HepG2 (cell line): ENCODE results near the gene ZBTB47. TPM values are rescaled to one million over a fixed set of nuclear protein-coding genes. Genes with fewer than 3 reads are reported as not detected.

Source experiments
- ATAC-seq: fragments of 200-7000 bp; cut with Tn5 transposase; 3 replicates; pipeline ENCODE4 v1.9.1; 2020; ENCODE audit warnings: mild to moderate bottlenecking, moderate library complexity
- BruUV-seq: library from RNA; stranded (reverse); fragments of 400-500 nt; replicated peaks from 2 replicates; lab custom pipeline; 2021; lab: Mats Ljungman, UMichigan
- CTCF ChIA-PET: fragments of 300-600 bp; formaldehyde crosslinking; extraction: SDS; loops from one replicate; lab custom pipeline; 2021; ENCODE audit warnings: low total read pairs, inconsistent platforms, low intra/inter-chr PET ratio; lab: Yijun Ruan, JAX
- POLR2A ChIA-PET: fragments of 350-600 bp; sonication (Branson Sonifier 250); formaldehyde crosslinking; loops from one replicate; lab custom pipeline; 2020; ENCODE audit warnings: antibody characterized with exemption, inconsistent platforms; lab: Yijun Ruan, JAX
- DNase-seq: peaks from one replicate; pipeline ENCODE4 v3.0.0-alpha.2; 2015; ENCODE audit warnings: low spot score
- FAIRE-seq: peaks from 3 replicates; lab custom pipeline; 2011; peaks lifted over from hg19 to GRCh38; lab: Jason Lieb, UNC
- H2AFZ ChIP-seq: one replicate; pipeline ENCODE4 v1.6.1; 2011; ENCODE audit warnings: low read length, inconsistent platforms
- H3K27ac ChIP-seq: fragments of 300-600 bp; 3 replicates; pipeline ENCODE4 v1.8.0; 2011; ENCODE audit warnings: mixed run types, mild to moderate bottlenecking, mixed read lengths, low read length, inconsistent platforms; ENCODE audit not compliant: insufficient read depth; ENCODE audit errors: extremely low read length
- H3K27me3 ChIP-seq, 2 experiments: fragments of 200-600 bp in 1 of 2; 2 replicates in 1 of 2; 3 replicates in 1 of 2; pipeline versions ENCODE4 v1.6.0 to v1.8.0; 2011; ENCODE audit warnings: low read length in 2 of 2, mild to moderate bottlenecking in 2 of 2, moderate library complexity in 2 of 2, inconsistent platforms in 1 of 2; ENCODE audit not compliant: insufficient read depth in 2 of 2, control insufficient read depth in 1 of 2
- H3K36me3 ChIP-seq, 2 experiments: fragments of 200-600 bp in 1 of 2; replicated peaks in 1 of 2; 2 replicates in 1 of 2; 3 replicates in 1 of 2; pipeline versions ENCODE4 v1.5.1 to v1.8.0; 2011; ENCODE audit warnings: low read length in 2 of 2, inconsistent platforms in 1 of 2; ENCODE audit not compliant: insufficient read depth in 2 of 2, control insufficient read depth in 1 of 2
- H3K4me1 ChIP-seq: 2 replicates; pipeline ENCODE4 v1.5.1; 2012; ENCODE audit warnings: low read length, inconsistent platforms; ENCODE audit not compliant: insufficient read depth
- H3K4me2 ChIP-seq: 2 replicates; pipeline ENCODE4 v1.6.0; 2011; ENCODE audit warnings: low read depth, low read length, inconsistent platforms
- H3K4me3 ChIP-seq, 3 experiments: fragments of 200-600 bp in 1 of 3; sonication (generic), shearing (Covaris generic) in 1 of 3; replicated peaks in 1 of 3; 2 replicates each; pipeline ENCODE4 v1.5.1; 2011 to 2016; ENCODE audit warnings: low read length in 3 of 3, inconsistent platforms in 2 of 3, low read depth in 2 of 3, mild to moderate bottlenecking in 2 of 3, control low read depth in 1 of 3, mixed read lengths in 1 of 3; ENCODE audit not compliant: insufficient read depth in 1 of 3
- H3K79me2 ChIP-seq: one replicate; pipeline ENCODE4 v1.6.1; 2011; ENCODE audit warnings: low read length, inconsistent platforms; ENCODE audit not compliant: insufficient read depth
- H3K9ac ChIP-seq: 2 replicates; pipeline ENCODE4 v1.6.0; 2011; ENCODE audit warnings: mild to moderate bottlenecking, low read depth, low read length, inconsistent platforms; ENCODE audit not compliant: insufficient read depth
- H3K9me3 ChIP-seq: 2 replicates; pipeline ENCODE4 v1.5.1; 2012; ENCODE audit warnings: mild to moderate bottlenecking, low read length
- H4K20me1 ChIP-seq: 2 replicates; pipeline ENCODE4 v1.6.0; 2011; ENCODE audit warnings: inconsistent platforms, mild to moderate bottlenecking, low read length, moderate library complexity; ENCODE audit not compliant: insufficient read depth
- FOSL2 ChIP-seq: sonication (generic); formaldehyde crosslinking; IDR thresholded peaks from 2 replicates; pipeline ENCODE4 v1.4.0; 2020; ENCODE audit warnings: missing genetic modification reagents
- KLF9 ChIP-seq: IDR thresholded peaks from 2 replicates; pipeline ENCODE4 v1.6.1; 2016; ENCODE audit warnings: low read depth
- RORA ChIP-seq: sonication (generic); formaldehyde crosslinking; IDR thresholded peaks from 2 replicates; pipeline ENCODE4 v1.5.0; 2020; ENCODE audit warnings: mild to moderate bottlenecking, missing genetic modification reagents, moderate library complexity
- SAP130 ChIP-seq: IDR thresholded peaks from 2 replicates; pipeline ENCODE4 v1.6.1; 2016; ENCODE audit warnings: low read depth
- WGBS: methylation state at CpG from one replicate; pipeline ENCODE4 v1.1.6; 2017; ENCODE audit warnings: low lambda C conversion rate; 5-methylcytosine and 5-hydroxymethylcytosine counted together
- in situ Hi-C: cut with HindIII; loops from 2 replicates; pipeline ENCODE4 v1.10.0; 2017; ENCODE audit warnings: low pct_unique_long_range_greater_than_20kb; ENCODE audit not compliant: extremely low pct_ligation_motif_present
- intact Hi-C: fragments of 100-400 bp; cut with micrococcal nuclease; formaldehyde crosslinking; loops from one replicate; pipeline ENCODE4 v1.10.0; 2022; ENCODE audit not compliant: unreplicated experiment
- polyA plus RNA-seq, 8 experiments: library from polyadenylated mRNA; depleted of rRNA in 3 of 8; stranded (reverse) in 7 of 8; unstranded in 1 of 8; fragments of >200 nt; fragmentation: Illumina TruSeq in 4 of 8; extraction: Trizol in 4 of 8; gene quantifications; 2 replicates each; pipeline versions ENCODE4 v1.2.1 to v1.2.3, GENCODE V29; 2011 to 2016; ENCODE audit warnings: low read depth in 4 of 8, missing spikeins in 1 of 8, mixed read lengths in 1 of 8; ENCODE audit not compliant: insufficient read depth in 1 of 8
- total RNA-seq, 5 experiments: library from RNA; depleted of rRNA; stranded (reverse); fragments of >200 nt; fragmentation: Illumina TruSeq; extraction: Trizol; gene quantifications; 2 replicates each; pipeline ENCODE4 v1.2.3, GENCODE V29; 2016; ENCODE audit warnings: low read depth in 1 of 5
- TF ChIP-seq, protein P1 (sequence below): IDR thresholded peaks from 2 replicates; pipeline ENCODE4 v1.4.0; 2020; ENCODE audit warnings: mild to moderate bottlenecking, missing genetic modification reagents

The ZBTB47 gene
- total and polyA plus RNA-seq, 2 of the 13 experiments (the other 11 are each of a cell fraction or from before 2014, with no cell fraction given), result 1.5 to 3.1 TPM

DNA sequence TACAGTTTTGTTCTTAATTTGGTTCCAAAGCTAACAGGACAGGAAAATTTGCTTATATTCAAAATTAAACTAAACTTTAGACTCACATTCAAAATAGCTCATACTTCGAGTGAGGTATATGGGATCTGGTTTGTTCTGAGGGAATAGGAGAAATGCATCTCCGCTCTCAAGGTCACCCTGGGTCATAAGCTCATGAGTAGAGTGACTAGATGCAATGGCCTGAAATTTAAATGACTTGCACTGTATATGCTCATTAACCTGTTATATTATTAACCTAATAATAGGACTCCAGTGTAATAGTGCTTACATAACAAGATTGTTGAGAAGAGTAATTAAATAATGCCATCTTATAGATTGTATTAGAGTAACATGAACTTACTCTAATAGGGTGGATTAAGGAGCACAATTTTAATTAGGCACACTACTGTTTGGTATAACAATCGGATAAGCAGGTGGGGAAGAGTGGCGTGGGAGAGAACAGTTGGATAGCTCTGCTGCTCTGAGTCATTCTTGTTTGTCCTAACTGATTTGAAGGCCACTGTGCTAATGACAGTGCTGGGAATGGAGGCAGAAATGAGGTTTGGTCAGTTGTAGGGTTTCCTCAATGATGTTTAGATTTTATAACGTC lies 47.8 kb upstream of the ZBTB47 start:
- POLR2A ChIA-PET, result interaction anchor here (0.9 to 1.0 kb wide), 2 partner anchors 15 to 25 kb away, joined by 3 to 6 read pairs; partner anchors contain the start of gene SS18L2
- CTCF ChIA-PET, result no interaction called here
- H3K27ac ChIP-seq, result no peak overlapping the region
- WGBS, result 65% methylated on average over 5 of the region's 5 CpGs
- H2AFZ ChIP-seq, result no peak overlapping the region
- H3K4me3 ChIP-seq, result no peak overlapping the region
- peaks cover 95% of the 10 kb centered on the region for H3K79me2 ChIP-seq
- peak; percentile 42 for TF ChIP-seq SAP130
- no peak for TF ChIP-seq KLF9 (CRISPR knock-in tag)
- peak; percentile 88 for TF ChIP-seq FOSL2 (CRISPR knock-in tag)
- TF ChIP-seq RORA (CRISPR knock-in tag), result no peak
- TF ChIP-seq, protein P1, sequence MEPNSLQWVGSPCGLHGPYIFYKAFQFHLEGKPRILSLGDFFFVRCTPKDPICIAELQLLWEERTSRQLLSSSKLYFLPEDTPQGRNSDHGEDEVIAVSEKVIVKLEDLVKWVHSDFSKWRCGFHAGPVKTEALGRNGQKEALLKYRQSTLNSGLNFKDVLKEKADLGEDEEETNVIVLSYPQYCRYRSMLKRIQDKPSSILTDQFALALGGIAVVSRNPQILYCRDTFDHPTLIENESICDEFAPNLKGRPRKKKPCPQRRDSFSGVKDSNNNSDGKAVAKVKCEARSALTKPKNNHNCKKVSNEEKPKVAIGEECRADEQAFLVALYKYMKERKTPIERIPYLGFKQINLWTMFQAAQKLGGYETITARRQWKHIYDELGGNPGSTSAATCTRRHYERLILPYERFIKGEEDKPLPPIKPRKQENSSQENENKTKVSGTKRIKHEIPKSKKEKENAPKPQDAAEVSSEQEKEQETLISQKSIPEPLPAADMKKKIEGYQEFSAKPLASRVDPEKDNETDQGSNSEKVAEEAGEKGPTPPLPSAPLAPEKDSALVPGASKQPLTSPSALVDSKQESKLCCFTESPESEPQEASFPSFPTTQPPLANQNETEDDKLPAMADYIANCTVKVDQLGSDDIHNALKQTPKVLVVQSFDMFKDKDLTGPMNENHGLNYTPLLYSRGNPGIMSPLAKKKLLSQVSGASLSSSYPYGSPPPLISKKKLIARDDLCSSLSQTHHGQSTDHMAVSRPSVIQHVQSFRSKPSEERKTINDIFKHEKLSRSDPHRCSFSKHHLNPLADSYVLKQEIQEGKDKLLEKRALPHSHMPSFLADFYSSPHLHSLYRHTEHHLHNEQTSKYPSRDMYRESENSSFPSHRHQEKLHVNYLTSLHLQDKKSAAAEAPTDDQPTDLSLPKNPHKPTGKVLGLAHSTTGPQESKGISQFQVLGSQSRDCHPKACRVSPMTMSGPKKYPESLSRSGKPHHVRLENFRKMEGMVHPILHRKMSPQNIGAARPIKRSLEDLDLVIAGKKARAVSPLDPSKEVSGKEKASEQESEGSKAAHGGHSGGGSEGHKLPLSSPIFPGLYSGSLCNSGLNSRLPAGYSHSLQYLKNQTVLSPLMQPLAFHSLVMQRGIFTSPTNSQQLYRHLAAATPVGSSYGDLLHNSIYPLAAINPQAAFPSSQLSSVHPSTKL (CRISPR knock-in tag), result peak; percentile 20; the same call in 1 of the 2 replicates
- H3K9ac ChIP-seq, result no peak overlapping the region
- DNase-seq (peak; percentile 45), ATAC-seq (peak; percentile 66), FAIRE-seq (no peak)
- H3K4me1 ChIP-seq, result peaks cover 60% of the 10 kb centered on the region
- H4K20me1 ChIP-seq, result peaks cover 62% of the 10 kb centered on the region
- peak overlapping the region; percentile 34 for H3K4me2 ChIP-seq
- H3K36me3 ChIP-seq, result peaks cover 2 to 23% of the 10 kb centered on the region in 2 experiments; a peak in 4 of 5 replicates
- no peaks in the 10 kb centered on the region; a peak in 1 of 5 replicates for H3K27me3 ChIP-seq
- H3K9me3 ChIP-seq, result no peaks in the 10 kb centered on the region
- in situ Hi-C loops (no loop called here), intact Hi-C loops (no loop called here)
- TSS peak; percentile 1 for BruUV-seq
